ENCODE data around the gene SLC6A13. TPM values are rescaled to one million over a fixed set of nuclear protein-coding genes. Genes with fewer than 3 reads are reported as not detected.

The SLC6A13 gene
- total RNA-seq, 1 experiment from 2014 or later: not detected

DNA sequence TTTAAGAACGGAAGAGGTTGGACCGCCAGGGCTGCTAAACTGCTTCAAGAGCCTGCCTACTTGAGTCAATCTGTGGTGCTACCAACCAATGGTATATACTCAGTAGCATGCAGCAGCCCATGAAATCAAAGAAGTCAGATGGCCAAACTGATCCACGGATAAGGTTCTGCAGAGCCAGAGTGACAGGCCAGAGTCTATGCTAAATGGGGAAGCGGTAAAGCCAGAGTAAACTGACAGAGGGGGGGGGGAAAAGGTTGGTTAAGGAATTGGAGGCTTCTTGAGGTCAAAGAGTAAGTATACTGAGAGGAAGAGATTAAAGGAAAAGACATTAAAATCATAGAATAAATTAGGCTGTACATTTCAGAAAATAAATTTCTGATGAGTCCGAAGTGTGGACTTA, 15.4 kb upstream of the SLC6A13 start:
- no peaks in the 10 kb centered on the region for H3K4me1 Mint-ChIP-seq
- no peaks in the 10 kb centered on the region for H3K9me3 ChIP-seq (ENCODE audit: control insufficient read depth, low read depth, low read length)
- no peak overlapping the region for H2BK15ac ChIP-seq (ENCODE audit: low read depth, low read length)
- no peaks in the 10 kb centered on the region for H4K20me1 ChIP-seq (ENCODE audit: control insufficient read depth, insufficient read depth, insufficient read length)
- H2BK20ac ChIP-seq (ENCODE audit: low read depth, low read length, poor library complexity, severe bottlenecking): no peak overlapping the region
- H4K91ac ChIP-seq (ENCODE audit: insufficient read length, low read depth, low read length): no peak overlapping the region
- H3K18ac ChIP-seq (ENCODE audit: insufficient read length, low read depth, low read length): no peak overlapping the region
- H3K27ac Mint-ChIP-seq: no peak overlapping the region
- H3K4me2 ChIP-seq (ENCODE audit: insufficient read depth, insufficient read length, low read length): no peak overlapping the region
- WGBS (ENCODE audit: extremely low coverage, insufficient read length, low lambda C conversion rate): no CpG with 5 or more reads among the region's 5 CpGs
- no peak overlapping the region for H3K9ac ChIP-seq (ENCODE audit: extremely low read depth, insufficient read length, low read length)
- H3K27ac ChIP-seq (ENCODE audit: insufficient read length, low read depth, low read length): no peak overlapping the region
- no peak overlapping the region for H2AFZ ChIP-seq (ENCODE audit: low read length)
- H3K4ac ChIP-seq (ENCODE audit: low read depth, low read length): no peak overlapping the region
- no peak for DNase-seq
- peaks cover 0 to 3% of the 10 kb centered on the region in 2 experiments; a peak in 1 of 5 replicates for H3K9me3 Mint-ChIP-seq
- no peak overlapping the region for H3K23ac ChIP-seq (ENCODE audit: insufficient read length, low read depth, low read length)
- no peaks in the 10 kb centered on the region for H3K36me3 Mint-ChIP-seq (ENCODE audit: insufficient read depth in 1 of 3, low read depth in 3 of 3)
- no peak overlapping the region for H2BK5ac ChIP-seq (ENCODE audit: insufficient read length, low read length)
- H2BK120ac ChIP-seq (ENCODE audit: low read depth, low read length, poor library complexity, severe bottlenecking): no peak overlapping the region
- no peaks in the 10 kb centered on the region for H3K27me3 ChIP-seq (ENCODE audit: insufficient read depth, low read length)
- H3K4me3 Mint-ChIP-seq: no peak overlapping the region
- H2AK5ac ChIP-seq (ENCODE audit: insufficient read length, low read length): no peak overlapping the region
- H3K27me3 Mint-ChIP-seq (ENCODE audit: low read depth): no peaks in the 10 kb centered on the region
- H3K56ac ChIP-seq (ENCODE audit: insufficient read length, low read depth, low read length): no peak overlapping the region
- no peak overlapping the region for H2BK12ac ChIP-seq (ENCODE audit: insufficient read length, low read depth, low read length)
- H3K79me1 ChIP-seq (ENCODE audit: insufficient read depth, low read depth, low read length, poor library complexity, severe bottlenecking): no peaks in the 10 kb centered on the region
- H4K8ac ChIP-seq (replicated peaks; ENCODE audit: insufficient read length, low read depth, low read length): no peak overlapping the region
- H3K23me2 ChIP-seq (ENCODE audit: insufficient read length, low read depth, low read length, poor library complexity, severe bottlenecking): no peaks in the 10 kb centered on the region
- no peak overlapping the region for H3T11ph ChIP-seq (ENCODE audit: low read length)
- TF ChIP-seq, protein P1, sequence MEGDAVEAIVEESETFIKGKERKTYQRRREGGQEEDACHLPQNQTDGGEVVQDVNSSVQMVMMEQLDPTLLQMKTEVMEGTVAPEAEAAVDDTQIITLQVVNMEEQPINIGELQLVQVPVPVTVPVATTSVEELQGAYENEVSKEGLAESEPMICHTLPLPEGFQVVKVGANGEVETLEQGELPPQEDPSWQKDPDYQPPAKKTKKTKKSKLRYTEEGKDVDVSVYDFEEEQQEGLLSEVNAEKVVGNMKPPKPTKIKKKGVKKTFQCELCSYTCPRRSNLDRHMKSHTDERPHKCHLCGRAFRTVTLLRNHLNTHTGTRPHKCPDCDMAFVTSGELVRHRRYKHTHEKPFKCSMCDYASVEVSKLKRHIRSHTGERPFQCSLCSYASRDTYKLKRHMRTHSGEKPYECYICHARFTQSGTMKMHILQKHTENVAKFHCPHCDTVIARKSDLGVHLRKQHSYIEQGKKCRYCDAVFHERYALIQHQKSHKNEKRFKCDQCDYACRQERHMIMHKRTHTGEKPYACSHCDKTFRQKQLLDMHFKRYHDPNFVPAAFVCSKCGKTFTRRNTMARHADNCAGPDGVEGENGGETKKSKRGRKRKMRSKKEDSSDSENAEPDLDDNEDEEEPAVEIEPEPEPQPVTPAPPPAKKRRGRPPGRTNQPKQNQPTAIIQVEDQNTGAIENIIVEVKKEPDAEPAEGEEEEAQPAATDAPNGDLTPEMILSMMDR (conservative IDR thresholded peaks at IDR 0.05): no peak
- H4K5ac ChIP-seq (ENCODE audit: insufficient read length, low read depth, low read length): no peak overlapping the region
- no peak overlapping the region for H3K14ac ChIP-seq (ENCODE audit: insufficient read depth, low read length)
- no peaks in the 10 kb centered on the region for H3K79me2 ChIP-seq (ENCODE audit: insufficient read depth, low read length)
- H3K4me1 ChIP-seq (ENCODE audit: insufficient read depth, low read length): no peaks in the 10 kb centered on the region

Data from H9 (cell line).